Measurements from ENCODE around the gene OGA.

Gene OGA

GRCh38 chr10:101781984-101782810, 36.0 kb downstream of the OGA start:
- H3K9ac ChIP-seq (ENCODE audit: insufficient read length): peak overlapping the region; percentile 84
- peaks cover 6% of the 10 kb centered on the region; the same call in 1 of the 2 replicates for H3K36me3 ChIP-seq (ENCODE audit: insufficient read depth, low read length)
- H3K9me3 ChIP-seq (ENCODE audit: low read depth, low read length): no peaks in the 10 kb centered on the region
- no peak for DNase-seq (ENCODE audit: low read depth, low spot score)
- TF ChIP-seq FOXP2 (optimal IDR thresholded peaks at IDR 0.05; ENCODE audit: control extremely low read depth, extremely low read length, insufficient read depth) (no peak), EZH2 (IDR thresholded peaks at IDR 0.05) (no peak), POLR2AphosphoS5 (IDR thresholded peaks at IDR 0.05; ENCODE audit: borderline replicate concordance, low read depth, low read length) (no peak)
- H3K27ac ChIP-seq: no peak overlapping the region
- H3K4me3 ChIP-seq: peak overlapping the region; percentile 82

GRCh38 chr10:101781655-101781983, 36.6 kb downstream of the OGA start:
- Histone ChIP-seq H3K9ac (ENCODE audit: insufficient read length) (no peak overlapping the region), H3K27ac (no peak overlapping the region), H3K36me3 (ENCODE audit: insufficient read depth, low read length) (peaks cover 3% of the 10 kb centered on the region; the same call in 1 of the 2 replicates), H3K9me3 (ENCODE audit: low read depth, low read length) (no peaks in the 10 kb centered on the region), H3K4me3 (peak overlapping the region; percentile 82; the same call in 1 of the 2 replicates)
- no peak for TF ChIP-seq POLR2AphosphoS5 (IDR thresholded peaks at IDR 0.05; ENCODE audit: borderline replicate concordance, low read depth, low read length)
- no peak for TF ChIP-seq EZH2 (IDR thresholded peaks at IDR 0.05)
- no peak for TF ChIP-seq FOXP2 (optimal IDR thresholded peaks at IDR 0.05; ENCODE audit: control extremely low read depth, extremely low read length, insufficient read depth)
- no peak for DNase-seq (ENCODE audit: low read depth, low spot score)

DNA sequence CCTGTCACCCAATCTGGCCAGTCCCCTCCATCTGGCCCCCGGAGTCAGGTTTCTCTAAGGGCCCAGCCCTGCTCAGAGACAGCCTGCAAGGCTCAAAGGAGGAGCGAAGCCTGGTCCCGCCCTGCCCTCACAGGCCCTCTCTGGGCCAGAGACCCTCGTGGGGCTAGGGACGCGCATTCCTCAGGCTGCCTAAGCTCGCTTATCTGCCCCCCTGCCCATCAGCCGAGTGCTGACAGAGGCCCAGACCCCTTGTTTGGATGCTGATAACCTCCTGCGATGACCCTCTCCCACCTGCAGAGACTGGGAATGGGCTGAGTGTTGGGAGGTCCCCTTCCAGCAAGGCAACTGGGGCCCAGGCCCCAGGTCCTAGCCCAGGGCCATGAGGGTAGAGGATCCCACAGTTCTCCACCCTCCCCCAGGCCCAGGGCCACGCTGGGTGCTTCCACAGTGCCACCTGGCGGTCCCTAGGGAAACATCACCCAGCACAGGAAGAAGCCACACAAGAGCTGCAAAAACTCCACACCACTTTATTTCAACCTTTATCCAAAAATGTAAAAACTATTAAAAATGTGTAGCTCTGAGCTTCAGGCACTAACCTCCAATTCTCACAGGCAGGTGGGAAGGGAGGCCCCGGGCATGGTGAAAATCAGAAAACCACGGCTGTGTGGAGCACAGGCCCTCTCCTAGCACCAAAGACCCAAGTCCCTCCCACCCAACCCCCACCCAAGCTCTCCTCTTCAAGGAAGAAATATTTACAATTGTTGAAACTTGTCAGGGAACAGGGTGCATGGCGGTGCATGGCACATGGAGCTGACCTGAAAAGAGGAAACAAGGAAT, 37.2 kb downstream of the OGA start:
- Histone ChIP-seq H3K9me3 (ENCODE audit: low read depth, low read length) (no peaks in the 10 kb centered on the region), H3K36me3 (ENCODE audit: insufficient read depth, low read length) (peaks cover 1% of the 10 kb centered on the region; the same call in 1 of the 2 replicates), H3K27ac (no peak overlapping the region), H3K9ac (ENCODE audit: insufficient read length) (no peak overlapping the region), H3K4me3 (no peak overlapping the region)
- peak; percentile 5 for DNase-seq (ENCODE audit: low read depth, low spot score)
- TF ChIP-seq POLR2AphosphoS5 (IDR thresholded peaks at IDR 0.05; ENCODE audit: borderline replicate concordance, low read depth, low read length) (no peak), EZH2 (IDR thresholded peaks at IDR 0.05) (no peak), FOXP2 (optimal IDR thresholded peaks at IDR 0.05; ENCODE audit: control extremely low read depth, extremely low read length, insufficient read depth) (no peak)

DNA sequence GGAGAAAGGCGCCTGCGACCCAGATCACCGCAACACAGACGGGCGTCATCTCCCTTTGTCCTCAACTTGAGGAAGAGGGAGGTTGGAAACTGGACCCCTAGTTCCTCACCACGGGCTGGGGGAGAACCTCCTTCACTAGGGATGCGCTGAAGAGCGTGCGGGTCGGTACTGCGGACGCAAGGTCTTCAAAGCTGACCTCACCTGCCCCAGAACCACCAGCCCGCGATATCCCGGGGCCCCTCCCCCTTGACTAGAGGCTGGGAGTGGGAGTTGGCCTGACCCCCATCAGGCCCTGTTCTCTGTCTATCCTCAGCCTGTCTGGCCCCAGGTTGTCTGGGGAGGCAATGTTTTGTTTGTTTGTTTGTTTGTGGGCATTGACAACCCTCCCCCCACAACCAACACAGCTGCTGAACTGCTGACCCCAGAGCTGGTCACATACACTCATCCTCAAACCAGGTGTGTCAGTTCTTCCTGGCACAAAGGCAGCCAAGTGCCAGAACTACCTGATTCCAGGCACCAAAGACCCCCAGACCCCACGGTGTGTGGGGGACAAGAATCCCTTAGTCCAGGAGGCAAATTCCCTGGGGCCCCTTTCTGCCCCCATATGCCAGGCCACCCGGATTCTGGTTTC, 37.9 kb downstream of the OGA start:
- DNase-seq (ENCODE audit: low read depth, low spot score): no peak
- TF ChIP-seq POLR2AphosphoS5 (IDR thresholded peaks at IDR 0.05; ENCODE audit: borderline replicate concordance, low read depth, low read length) (no peak), EZH2 (IDR thresholded peaks at IDR 0.05) (no peak), FOXP2 (optimal IDR thresholded peaks at IDR 0.05; ENCODE audit: control extremely low read depth, extremely low read length, insufficient read depth) (no peak)
- Histone ChIP-seq H3K9me3 (ENCODE audit: low read depth, low read length) (no peaks in the 10 kb centered on the region), H3K36me3 (ENCODE audit: insufficient read depth, low read length) (no peaks in the 10 kb centered on the region; the same call in 1 of the 2 replicates), H3K27ac (no peak overlapping the region), H3K4me3 (no peak overlapping the region), H3K9ac (ENCODE audit: insufficient read length) (no peak overlapping the region)

DNA sequence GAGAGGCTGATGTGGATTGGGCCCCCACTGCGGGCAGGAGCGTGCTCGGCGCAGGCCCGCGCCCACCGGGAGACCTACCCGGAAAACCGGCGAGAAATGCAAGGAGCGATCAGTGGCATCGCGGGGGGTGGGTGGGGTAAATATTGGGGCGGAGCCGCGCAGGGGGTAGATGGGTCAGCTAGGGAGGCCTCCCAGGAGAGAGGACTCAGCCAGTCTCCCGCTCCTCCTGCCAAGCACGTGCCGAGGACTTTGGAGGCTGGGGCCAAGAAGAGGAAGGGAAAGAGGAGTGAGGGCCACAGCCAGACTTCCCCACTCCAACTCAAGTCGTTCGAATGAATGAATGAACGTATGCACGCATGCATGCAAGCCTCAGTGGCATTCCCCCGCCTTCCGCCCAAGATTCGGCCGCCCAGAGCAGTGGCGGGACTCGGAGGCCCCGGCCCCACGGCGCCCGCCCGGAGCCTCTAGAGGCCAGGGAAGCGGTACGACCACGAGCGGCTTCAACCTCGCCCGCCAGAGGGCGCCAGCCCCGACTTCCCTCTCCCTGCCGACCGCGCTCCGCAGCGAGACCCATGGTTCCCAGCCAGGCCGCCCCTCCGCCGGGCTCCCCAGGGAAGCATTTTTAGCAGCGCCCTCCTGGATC, 38.6 kb downstream of the OGA start:
- Histone ChIP-seq H3K27ac (no peak overlapping the region), H3K9ac (ENCODE audit: insufficient read length) (no peak overlapping the region), H3K36me3 (ENCODE audit: insufficient read depth, low read length) (no peaks in the 10 kb centered on the region), H3K9me3 (ENCODE audit: low read depth, low read length) (no peaks in the 10 kb centered on the region), H3K4me3 (no peak overlapping the region)
- no peak for TF ChIP-seq POLR2AphosphoS5 (IDR thresholded peaks at IDR 0.05; ENCODE audit: borderline replicate concordance, low read depth, low read length)
- DNase-seq (ENCODE audit: low read depth, low spot score): no peak

GRCh38 chr10:101778781-101779543, 39.3 kb downstream of the OGA start:
- H3K27ac ChIP-seq: no peak overlapping the region
- DNase-seq (ENCODE audit: low read depth, low spot score): no peak

DNA sequence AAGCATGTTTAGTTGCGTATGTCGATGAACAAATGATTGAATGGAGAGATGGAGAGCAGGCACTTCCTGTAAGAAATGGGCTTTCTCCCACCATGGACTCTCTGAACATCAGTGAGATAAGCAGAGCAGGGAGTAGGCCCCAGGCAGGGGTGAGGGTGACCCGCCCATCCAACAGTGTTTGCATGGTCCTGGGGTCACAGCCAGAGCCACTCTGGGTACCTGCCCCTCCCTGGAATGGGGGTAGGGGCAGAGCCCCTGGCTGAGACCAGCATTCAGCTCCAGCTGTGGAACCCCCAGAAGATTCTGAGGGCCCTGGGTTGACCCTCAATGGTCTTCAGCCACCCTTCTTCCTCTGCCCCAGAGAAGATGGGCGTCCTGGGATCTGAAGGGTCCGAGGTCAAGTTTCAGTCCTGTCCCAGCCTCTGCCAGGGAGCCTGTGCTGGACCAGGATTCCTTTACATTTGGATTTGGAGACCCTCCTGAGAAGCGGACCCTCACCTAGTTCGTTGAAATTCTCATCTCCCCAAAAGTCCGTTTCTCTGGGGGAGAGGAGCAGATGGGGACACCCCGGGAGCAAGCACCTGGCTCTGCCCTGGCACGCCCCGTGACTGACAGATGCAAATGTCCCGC, 40.0 kb downstream of the OGA start:
- TF ChIP-seq POLR2AphosphoS5 (IDR thresholded peaks at IDR 0.05; ENCODE audit: borderline replicate concordance, low read depth, low read length): no peak
- no peak for TF ChIP-seq EZH2 (IDR thresholded peaks at IDR 0.05)
- TF ChIP-seq FOXP2 (optimal IDR thresholded peaks at IDR 0.05; ENCODE audit: control extremely low read depth, extremely low read length, insufficient read depth): no peak
- no peak for DNase-seq (ENCODE audit: low read depth, low spot score)
- H3K9ac ChIP-seq (ENCODE audit: insufficient read length): no peak overlapping the region
- no peak overlapping the region for H3K27ac ChIP-seq
- H3K9me3 ChIP-seq (ENCODE audit: low read depth, low read length): no peaks in the 10 kb centered on the region
- H3K36me3 ChIP-seq (ENCODE audit: insufficient read depth, low read length): no peaks in the 10 kb centered on the region
- H3K4me3 ChIP-seq: no peak overlapping the region

More at GRCh38 chr10:101778781-101779543, 39.3 kb downstream of the OGA start:
- H3K9ac ChIP-seq (ENCODE audit: insufficient read length): no peak overlapping the region
- H3K4me3 ChIP-seq: no peak overlapping the region
- no peaks in the 10 kb centered on the region for H3K36me3 ChIP-seq (ENCODE audit: insufficient read depth, low read length)
- TF ChIP-seq POLR2AphosphoS5 (IDR thresholded peaks at IDR 0.05; ENCODE audit: borderline replicate concordance, low read depth, low read length): no peak
- TF ChIP-seq EZH2 (IDR thresholded peaks at IDR 0.05): no peak
- no peak for TF ChIP-seq FOXP2 (optimal IDR thresholded peaks at IDR 0.05; ENCODE audit: control extremely low read depth, extremely low read length, insufficient read depth)
- no peaks in the 10 kb centered on the region for H3K9me3 ChIP-seq (ENCODE audit: low read depth, low read length)
